IMR-90 (cell line): ENCODE data around the gene AK1. TPM values are rescaled to one million over a fixed set of nuclear protein-coding genes. Genes with fewer than 3 reads are reported as not detected.

Source experiments
- ATAC-seq: fragments of 200-7000 bp; cut with Tn5 transposase; 2 replicates; pipeline ENCODE4 v1.9.1; 2020; ENCODE audit warnings: low read depth, mild to moderate bottlenecking, moderate library complexity
- BruUV-seq: library from RNA; stranded (reverse); fragments of 400-500 nt; replicated peaks from 2 replicates; lab custom pipeline; 2021; lab: Mats Ljungman, UMichigan
- CTCF ChIA-PET: fragments of 300-600 bp; formaldehyde crosslinking; extraction: SDS; loops from one replicate; lab custom pipeline; 2021; ENCODE audit warnings: antibody characterized with exemption; lab: Yijun Ruan, JAX
- POLR2A ChIA-PET: fragments of 300-600 bp; sonication (Branson Sonifier 250); formaldehyde crosslinking; loops from one replicate; lab custom pipeline; 2022; ENCODE audit warnings: antibody characterized with exemption; ENCODE audit not compliant: unreplicated experiment; lab: Charles Lee
- DNase-seq: peaks from one replicate; pipeline ENCODE4 v3.0.0; 2013
- H2AFZ ChIP-seq: replicated peaks from 2 replicates; pipeline ENCODE3; 2013; ENCODE audit warnings: low read length, mild to moderate bottlenecking; ENCODE audit not compliant: poor library complexity
- H2AK5ac ChIP-seq: 2 replicates; pipeline ENCODE4 v1.6.1; 2013; ENCODE audit warnings: low read depth, low read length, inconsistent platforms
- H2AK9ac ChIP-seq: replicated peaks from 2 replicates; pipeline ENCODE3; 2013; ENCODE audit warnings: mild to moderate bottlenecking, low read depth, low read length, moderate library complexity; ENCODE audit not compliant: poor library complexity
- H2BK120ac ChIP-seq: 2 replicates; pipeline ENCODE4 v1.6.1; 2013; ENCODE audit warnings: low read depth, low read length, inconsistent platforms
- H2BK15ac ChIP-seq: 3 replicates; pipeline ENCODE4 v1.6.1; 2013; ENCODE audit warnings: low read depth, low read length, inconsistent platforms
- H2BK20ac ChIP-seq: 2 replicates; pipeline ENCODE4 v1.6.1; 2013; ENCODE audit warnings: low read depth, mild to moderate bottlenecking, inconsistent platforms, low read length, moderate library complexity
- H2BK5ac ChIP-seq: 2 replicates; pipeline ENCODE4 v1.6.1; 2013; ENCODE audit warnings: mild to moderate bottlenecking, low read depth, low read length, inconsistent platforms; ENCODE audit not compliant: poor library complexity, severe bottlenecking
- H3K14ac ChIP-seq: replicated peaks from 2 replicates; pipeline ENCODE4 v1.6.1; 2013; ENCODE audit warnings: low read depth, low read length, inconsistent platforms
- H3K18ac ChIP-seq: 2 replicates; pipeline ENCODE4 v1.6.1; 2013; ENCODE audit warnings: low read depth, low read length, control low read depth
- H3K23ac ChIP-seq: 2 replicates; pipeline ENCODE4 v1.6.1; 2013; ENCODE audit warnings: low read depth, low read length, inconsistent platforms
- H3K27ac ChIP-seq: 2 replicates; pipeline ENCODE4 v1.5.1; 2013; ENCODE audit warnings: mild to moderate bottlenecking, control low read depth, low read length; ENCODE audit not compliant: insufficient read depth
- H3K27me3 ChIP-seq: 2 replicates; pipeline ENCODE4 v1.6.1; 2013; ENCODE audit warnings: low read length; ENCODE audit not compliant: control insufficient read depth, insufficient read depth
- H3K36me3 ChIP-seq: 2 replicates; pipeline ENCODE4 v1.6.1; 2013; ENCODE audit warnings: low read length, mixed read lengths; ENCODE audit not compliant: control insufficient read depth, insufficient read depth
- H3K4ac ChIP-seq: 2 replicates; pipeline ENCODE4 v1.6.1; 2013; ENCODE audit warnings: low read depth, low read length, inconsistent platforms
- H3K4me1 ChIP-seq: 2 replicates; pipeline ENCODE4 v1.6.1; 2013; ENCODE audit warnings: low read length, mixed read lengths; ENCODE audit not compliant: control insufficient read depth, insufficient read depth
- H3K4me2 ChIP-seq: 2 replicates; pipeline ENCODE4 v1.6.1; 2013; ENCODE audit warnings: low read depth, mild to moderate bottlenecking, control low read depth, low read length, moderate library complexity
- H3K4me3 ChIP-seq: 2 replicates; pipeline ENCODE4 v1.5.1; 2013; ENCODE audit warnings: low read depth, mild to moderate bottlenecking, control low read depth, low read length, moderate library complexity; ENCODE audit not compliant: insufficient read depth
- H3K56ac ChIP-seq: 2 replicates; pipeline ENCODE4 v1.6.1; 2013; ENCODE audit warnings: low read length, inconsistent platforms; ENCODE audit not compliant: insufficient read depth; ENCODE audit errors: extremely low read depth
- H3K79me1 ChIP-seq, 2 experiments: 2 replicates each; pipeline ENCODE4 v1.6.1; 2013; ENCODE audit warnings: low read length in 2 of 2, inconsistent platforms in 1 of 2, low read depth in 1 of 2
- H3K9ac ChIP-seq: 2 replicates; pipeline ENCODE4 v1.6.1; 2013; ENCODE audit warnings: low read depth, low read length, control low read depth
- H3K9me1 ChIP-seq: 2 replicates; pipeline ENCODE4 v1.6.1; 2013; ENCODE audit warnings: low read length, inconsistent platforms; ENCODE audit not compliant: insufficient read depth
- H3K9me3 ChIP-seq: 2 replicates; pipeline ENCODE4 v1.6.1; 2013; ENCODE audit warnings: low read length; ENCODE audit not compliant: control insufficient read depth, insufficient read depth
- H4K20me1 ChIP-seq: 2 replicates; pipeline ENCODE4 v1.6.1; 2013; ENCODE audit warnings: low read length, inconsistent platforms; ENCODE audit not compliant: insufficient read depth
- H4K5ac ChIP-seq: 2 replicates; pipeline ENCODE4 v1.6.1; 2013; ENCODE audit warnings: mild to moderate bottlenecking, low read depth, low read length, control low read depth
- H4K8ac ChIP-seq, 2 experiments: 2 replicates each; pipeline ENCODE4 v1.6.1; 2013; ENCODE audit warnings: low read depth in 2 of 2, low read length in 2 of 2, control low read depth in 1 of 2, inconsistent platforms in 1 of 2
- H4K91ac ChIP-seq: 2 replicates; pipeline ENCODE4 v1.6.1; 2013; ENCODE audit warnings: low read depth, low read length, inconsistent platforms; ENCODE audit not compliant: insufficient read depth
- MAZ ChIP-seq: IDR thresholded peaks from 2 replicates; pipeline ENCODE4 v1.6.1; 2012; ENCODE audit warnings: low read depth, mild to moderate bottlenecking, low read length, improper control_type of control experiment, moderate library complexity, borderline replicate concordance
- POLR2A ChIP-seq: IDR thresholded peaks from 2 replicates; pipeline ENCODE4 v1.6.1; 2012; ENCODE audit warnings: mild to moderate bottlenecking, low read depth, low read length
- WGBS, 2 experiments: methylation state at CpG; one replicate each; pipeline versions ENCODE4 v1.1.5 to v1.1.7; 2013; ENCODE audit warnings: missing lambda C conversion rate in 2 of 2; ENCODE audit not compliant: insufficient read length in 1 of 2; ENCODE audit errors: extremely low coverage in 2 of 2; 5-methylcytosine and 5-hydroxymethylcytosine counted together
- dilution Hi-C: fragments of 300-500 bp; cut with HindIII; formaldehyde crosslinking; loops from one replicate; pipeline ENCODE4 v1.14.3; 2018; ENCODE audit warnings: low sequenced_read_pairs; ENCODE audit not compliant: unreplicated experiment
- in situ Hi-C: fragments of 300-500 bp; cut with MboI; formaldehyde crosslinking; loops from 3 replicates; pipeline ENCODE4 v1.14.3; 2019; ENCODE audit warnings: low sequenced_read_pairs, inconsistent platforms, mixed read lengths
- intact Hi-C: fragments of 100-400 bp; cut with micrococcal nuclease; formaldehyde crosslinking; loops from 2 replicates; pipeline ENCODE4 v1.10.0; 2022
- polyA plus RNA-seq, 3 experiments: library from polyadenylated mRNA; depleted of rRNA; stranded (reverse); fragments of >200 nt; gene quantifications; 2 replicates each; pipeline ENCODE4 v1.2.3, GENCODE V29; 2012; ENCODE audit warnings: low replicate concordance in 1 of 3
- total RNA-seq: library from RNA; depleted of rRNA; stranded (reverse); fragments of >200 nt; gene quantifications from 2 replicates; pipeline ENCODE4 v1.2.3, GENCODE V29; 2012

AK1 gene
- total and polyA plus RNA-seq, 2 of the 4 experiments (the other 2 are of a cell fraction): 44.8 to 119 TPM

DNA sequence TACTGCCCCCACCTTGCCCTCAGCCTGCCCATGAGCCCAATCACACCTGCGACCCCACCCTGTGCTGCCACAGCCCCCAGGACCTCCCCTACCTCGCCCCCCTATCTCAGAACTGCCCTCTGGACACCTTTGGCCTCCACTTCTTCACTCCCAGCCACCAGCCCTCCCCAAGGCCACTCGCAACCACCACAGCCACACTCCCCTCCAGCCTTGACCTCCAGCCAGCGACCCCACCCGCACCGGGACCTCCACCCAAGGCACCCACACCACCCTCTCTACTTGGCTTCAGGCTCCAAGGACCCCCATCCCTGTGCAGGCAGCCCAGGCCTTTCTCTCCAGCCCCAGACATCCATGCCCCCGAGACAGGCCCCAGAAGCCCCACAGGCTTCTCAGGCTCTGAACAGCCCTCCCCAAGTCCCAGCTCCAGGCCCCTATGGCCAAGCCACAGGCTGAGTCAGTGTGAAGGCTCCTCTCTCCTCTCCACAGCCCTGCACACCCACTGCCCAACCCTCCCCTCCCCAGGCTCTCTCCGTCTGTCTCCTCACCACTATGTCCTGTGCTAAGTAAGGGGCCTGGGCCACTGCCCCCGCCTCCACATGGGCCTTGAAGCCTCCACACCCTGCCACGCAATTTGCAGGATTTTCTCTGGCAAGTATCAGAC lies 2.0 kb downstream of the AK1 start:
- Histone ChIP-seq H3K4ac (peak overlapping the region; percentile 69), H3K9ac (peak overlapping the region; percentile 49; the same call in 1 of the 2 replicates), H2AK5ac (peak overlapping the region; percentile 62), H3K4me3 (no peak overlapping the region), H3K18ac (no peak overlapping the region; the same call in 1 of the 2 replicates), H3K79me1 (peaks cover 20 to 34% of the 10 kb centered on the region in 2 experiments; a peak in 3 of 4 replicates), H3K9me1 (no peaks in the 10 kb centered on the region), H3K36me3 (peaks cover 20% of the 10 kb centered on the region), H3K27ac (0 out of 2 replicates have a peak overlapping the region, but pooled peaks have one; percentile 22), H3K4me2 (peak overlapping the region; percentile 27), H2BK15ac (no peak overlapping the region; the same call in 2 of the 3 replicates), H2AK9ac (peak overlapping the region; percentile 95), H2BK120ac (peak overlapping the region; percentile 33; the same call in 1 of the 2 replicates), H2BK20ac (no peak overlapping the region), H3K23ac (no peak overlapping the region; the same call in 1 of the 2 replicates), H2BK5ac (no peak overlapping the region), H4K20me1 (0 out of 2 replicates have a peak, but pooled peaks cover 3% of the 10 kb centered on the region), H4K8ac (peak overlapping the region in 1 of 2 experiments; percentile 44; a peak in 1 of 4 replicates), H3K56ac (no peak overlapping the region), H4K5ac (no peak overlapping the region), H4K91ac (peak overlapping the region; percentile 35; the same call in 1 of the 2 replicates), H3K27me3 (no peaks in the 10 kb centered on the region), H3K14ac (peak overlapping the region; percentile 21; the same call in 1 of the 2 replicates), H3K4me1 (peaks cover 24% of the 10 kb centered on the region), H3K9me3 (no peaks in the 10 kb centered on the region), H2AFZ (peak overlapping the region; percentile 47)
- BruUV-seq: no TSS peak
- in situ Hi-C loops (no loop called here), dilution Hi-C loops (no loop called here), intact Hi-C loops (no loop called here)
- ATAC-seq (peak; percentile 56), DNase-seq (peak; percentile 60)
- TF ChIP-seq MAZ: peak; percentile 54; the same call in 1 of the 2 replicates
- no peak for TF ChIP-seq POLR2A
- WGBS, 2 experiments: 75% methylated on average over 8 of the region's 10 CpGs; no CpG with 5 or more reads in 1 of the 2 experiments
- CTCF ChIA-PET: interaction anchor here (1.4 kb wide), 1 partner anchor 32 kb away, joined by 3 read pairs; no protein-coding TSS in a partner anchor
- POLR2A ChIA-PET: no interaction called here
